ENCODE data around the gene TOP2A. TPM values are rescaled to one million over a fixed set of nuclear protein-coding genes. Genes with fewer than 3 reads are reported as not detected.
A peak's percentile ranks its signal among the peaks of the same experiment; 100 is the strongest.

TOP2A gene
- total and polyA plus RNA-seq, 11 donors: 0.11 to 28.9 (median 1.2) TPM

DNA sequence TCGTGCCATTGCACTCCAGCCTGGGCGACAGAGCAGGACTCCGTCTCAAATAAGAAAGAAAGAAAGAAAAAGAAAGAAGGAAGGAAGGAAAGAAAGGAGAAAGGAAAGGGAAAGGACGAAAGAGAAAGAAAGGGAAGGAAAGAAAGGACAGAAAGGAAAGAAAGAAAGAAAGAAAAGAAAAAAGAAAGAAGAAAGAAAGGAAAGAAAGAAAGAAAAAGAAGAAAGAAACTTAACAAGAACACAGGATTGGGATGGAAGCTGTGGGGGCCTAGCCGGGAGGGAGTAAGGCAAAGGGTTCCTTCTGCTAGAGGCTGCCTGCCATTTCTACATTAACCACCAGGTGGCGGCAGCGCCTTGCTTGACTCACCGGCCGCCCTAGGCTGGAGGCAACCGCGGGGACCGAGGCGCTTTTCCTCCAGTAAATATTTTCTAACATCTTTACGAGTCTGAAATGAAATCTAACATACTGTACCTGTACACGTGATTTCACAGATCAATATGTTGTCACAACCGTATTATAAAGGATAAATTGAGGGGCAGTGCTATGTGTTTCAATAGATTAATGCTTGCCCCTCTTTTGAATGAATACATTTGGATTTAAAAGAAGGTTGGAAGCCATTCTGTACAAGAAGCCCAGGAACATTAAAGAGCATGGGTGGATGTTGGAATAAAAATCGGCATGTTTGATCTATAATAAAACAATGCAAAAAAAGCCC, 59.2 kb downstream of the TOP2A start:
- peak overlapping the region in 3 of 12 donors; percentile 5 to 52 (median 10) for H3K27ac ChIP-seq
- intact Hi-C loops (cut with DNase I): loop anchor here in 9 of 10 donors (1.0 to 10.0 kb wide), 14 partner anchors 56 to 204 kb away; partner anchors contain the start of genes TOP2A (in 2 of the 9) and WIPF2 (in 1 of the 9)
- ATAC-seq (peak; percentile 50 to 68 (median 61)), DNase-seq (peak; percentile 86 to 93 (median 89))
- H3K9me3 ChIP-seq: no peaks in the 10 kb centered on the region
- H3K36me3 ChIP-seq: peaks cover 0 to 35% (median 28%) of the 10 kb centered on the region in 9 donors
- peaks cover 0 to 13% (median 0%) of the 10 kb centered on the region in 9 donors for H3K27me3 ChIP-seq
- peaks cover 0 to 39% (median 26%) of the 10 kb centered on the region in 12 donors for H3K4me1 ChIP-seq
- H3K4me3 ChIP-seq: peak overlapping the region in 2 of 12 donors; percentile 3 to 9
- 10 to 14% (median 12%) methylated on average over 17 of the region's 17 CpGs for WGBS, 4 donors
- TF ChIP-seq CTCF (IDR thresholded peaks at IDR 0.05) (peak; percentile 96 to 99 (median 98)), POLR2A (IDR thresholded peaks at IDR 0.05) (no peak)

- Histone ChIP-seq H3K27me3 (peaks cover 0 to 11% (median 0%) of the 10 kb centered on the region in 9 donors), H3K4me1 (peaks cover 0 to 40% (median 22%) of the 10 kb centered on the region in 12 donors), H3K4me3 (no peak overlapping the region), H3K36me3 (peaks cover 3 to 47% (median 40%) of the 10 kb centered on the region in 9 donors), H3K9me3 (no peaks in the 10 kb centered on the region), H3K27ac (peak overlapping the region in 6 of 12 donors; percentile 50 to 60 (median 55))
- intact Hi-C loops (cut with DNase I): loop anchor here in 6 of 10 donors (5.0 to 10.0 kb wide), 7 partner anchors 60 to 205 kb away; partner anchors contain the start of genes TOP2A (in 1 of the 6) and WIPF2 (in 1 of the 6)
- ATAC-seq: peak in 3 of 4 donors; percentile 2 to 4 (median 3)
- TF ChIP-seq CTCF (IDR thresholded peaks at IDR 0.05): no peak
- TF ChIP-seq POLR2A (IDR thresholded peaks at IDR 0.05): no peak
- WGBS, 4 donors: 66 to 80% (median 71%) methylated on average over 14 to 19 of the region's 19 CpGs
- DNase-seq: peak in 1 of 5 donors; percentile 36
Measured at GRCh38 chr17:40356990-40357881, 60.5 kb downstream of the TOP2A start.

DNA sequence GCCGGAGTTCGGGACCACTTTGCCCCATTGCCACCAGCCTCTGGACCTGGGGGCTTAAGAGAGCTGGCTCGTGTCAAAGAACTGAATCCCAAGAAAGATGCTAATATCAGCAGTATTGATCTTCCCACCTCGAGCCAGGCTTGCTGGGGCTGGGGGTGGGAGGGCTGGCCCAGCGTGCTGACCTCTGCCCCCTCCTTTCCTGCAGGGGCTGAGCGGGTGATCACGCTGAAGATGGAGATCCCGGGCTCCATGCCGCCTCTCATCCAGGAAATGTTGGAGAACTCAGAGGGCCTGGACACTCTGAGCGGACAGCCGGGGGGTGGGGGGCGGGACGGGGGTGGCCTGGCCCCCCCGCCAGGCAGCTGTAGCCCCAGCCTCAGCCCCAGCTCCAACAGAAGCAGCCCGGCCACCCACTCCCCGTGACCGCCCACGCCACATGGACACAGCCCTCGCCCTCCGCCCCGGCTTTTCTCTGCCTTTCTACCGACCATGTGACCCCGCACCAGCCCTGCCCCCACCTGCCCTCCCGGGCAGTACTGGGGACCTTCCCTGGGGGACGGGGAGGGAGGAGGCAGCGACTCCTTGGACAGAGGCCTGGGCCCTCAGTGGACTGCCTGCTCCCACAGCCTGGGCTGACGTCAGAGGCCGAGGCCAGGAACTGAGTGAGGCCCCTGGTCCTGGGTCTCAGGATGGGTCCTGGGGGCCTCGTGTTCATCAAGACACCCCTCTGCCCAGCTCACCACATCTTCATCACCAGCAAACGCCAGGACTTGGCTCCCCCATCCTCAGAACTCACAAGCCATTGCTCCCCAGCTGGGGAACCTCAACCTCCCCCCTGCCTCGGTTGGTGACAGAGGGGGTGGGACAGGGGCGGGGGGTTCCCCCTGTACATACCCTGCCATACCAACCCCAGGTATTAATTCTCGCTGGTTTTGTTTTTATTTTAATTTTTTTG, 61.6 kb downstream of the TOP2A start:
- peaks cover 0 to 3% (median 0%) of the 10 kb centered on the region in 9 donors for H3K27me3 ChIP-seq
- DNase-seq: peak; percentile 64 to 79 (median 70)
- TF ChIP-seq CTCF (IDR thresholded peaks at IDR 0.05) (no peak), POLR2A (IDR thresholded peaks at IDR 0.05) (no peak)
- no peaks in the 10 kb centered on the region for H3K9me3 ChIP-seq
- peak in 3 of 4 donors; percentile 5 to 26 (median 19) for ATAC-seq
- H3K27ac ChIP-seq: peak overlapping the region in 7 of 12 donors; percentile 39 to 60 (median 55)
- peaks cover 0 to 41% (median 21%) of the 10 kb centered on the region in 12 donors for H3K4me1 ChIP-seq
- no peak overlapping the region for H3K4me3 ChIP-seq
- intact Hi-C loops (cut with DNase I): loop anchor here in 8 of 10 donors (1.0 to 10.0 kb wide), 9 partner anchors 53 to 206 kb away; partner anchors contain the start of genes TOP2A (in 1 of the 8) and WIPF2 (in 1 of the 8)
- H3K36me3 ChIP-seq: peaks cover 3 to 59% (median 49%) of the 10 kb centered on the region in 9 donors
- 69 to 74% (median 71%) methylated on average over 18 to 33 of the region's 33 CpGs for WGBS, 4 donors
